Type B pancreatic cell (in vitro differentiated cells): Measurements from ENCODE around the gene NCK2. TPM values are rescaled to one million over a fixed set of nuclear protein-coding genes. Genes with fewer than 3 reads are reported as not detected.
A peak's percentile ranks its signal among the peaks of the same experiment; 100 is the strongest.

Experiments used
- DNase-seq: peaks from one replicate; pipeline ENCODE4 v3.0.0; 2021; ENCODE audit warnings: mixed read lengths; ENCODE audit not compliant: unreplicated experiment; ENCODE audit errors: extremely low spot score
- H3K27ac Mint-ChIP-seq: 2 replicates; pipeline ENCODE4 v1.8.0; 2021; ENCODE audit warnings: mild to moderate bottlenecking, mixed read lengths
- H3K27me3 Mint-ChIP-seq: 2 replicates; pipeline ENCODE4 v1.8.0; 2021; ENCODE audit warnings: mixed read lengths
- H3K36me3 Mint-ChIP-seq: 2 replicates; pipeline ENCODE4 v1.8.0; 2021; ENCODE audit warnings: mixed read lengths
- H3K4me1 Mint-ChIP-seq: one replicate; pipeline ENCODE4 v1.8.0; 2021; ENCODE audit warnings: mixed read lengths; ENCODE audit not compliant: unreplicated experiment
- H3K4me3 Mint-ChIP-seq: 2 replicates; pipeline ENCODE4 v1.8.0; 2021; ENCODE audit warnings: mild to moderate bottlenecking, mixed read lengths
- H3K9me3 Mint-ChIP-seq: 2 replicates; pipeline ENCODE4 v1.8.0; 2021; ENCODE audit warnings: mixed read lengths
- total RNA-seq: library from RNA; stranded (reverse); gene quantifications from 2 replicates; pipeline ENCODE4 v1.2.1, GENCODE V29; 2021; ENCODE audit warnings: low replicate concordance
- TF ChIP-seq, protein P1 (sequence below): fragments of 200-600 bp; sonication (generic); conservative IDR thresholded peaks from 2 replicates; pipeline ENCODE4 v1.5.0; 2021; ENCODE audit warnings: antibody characterized with exemption, mild to moderate bottlenecking

Gene NCK2
- total RNA-seq, 1 donor from 2014 or later = 86.4 TPM

DNA sequence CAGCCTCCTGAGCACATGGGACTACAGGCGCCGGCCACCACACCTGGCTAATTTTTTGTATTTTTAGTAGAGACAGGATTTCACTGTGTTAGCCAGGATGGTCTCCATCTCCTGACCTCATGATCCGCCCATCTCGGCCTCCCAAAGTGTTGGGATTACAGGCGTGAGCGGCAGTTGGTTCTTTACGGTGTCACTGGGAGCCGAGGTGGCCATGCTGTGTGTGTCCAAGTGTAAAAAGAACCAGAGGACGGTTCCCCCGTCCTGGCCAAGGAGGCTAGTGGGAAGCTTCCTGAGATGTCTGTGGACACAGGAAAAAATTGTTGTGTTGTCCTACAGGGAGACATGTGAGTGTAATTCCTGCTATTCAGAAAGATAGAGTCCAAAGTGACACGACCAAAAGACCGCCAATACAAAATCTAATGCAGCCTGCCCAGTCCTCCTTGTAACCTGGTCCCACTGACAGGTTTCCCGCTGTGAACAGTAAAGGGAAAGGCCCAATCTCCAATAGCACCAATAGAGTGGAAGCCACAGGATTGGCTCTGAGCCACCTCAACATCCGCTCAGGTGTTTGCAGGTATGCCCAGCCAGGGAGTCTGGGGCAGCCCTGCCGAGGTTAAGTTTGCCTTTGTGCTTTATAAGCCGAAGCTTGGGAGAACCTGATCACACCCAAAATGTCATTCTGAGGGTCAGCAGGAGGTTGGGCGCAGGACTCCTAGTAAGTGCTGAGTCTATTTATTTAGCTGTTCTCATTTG, 40.6 kb downstream of the NCK2 start:
- H3K36me3 Mint-ChIP-seq = no peaks in the 10 kb centered on the region
- no peaks in the 10 kb centered on the region for H3K27me3 Mint-ChIP-seq
- no peak overlapping the region for H3K27ac Mint-ChIP-seq
- H3K4me3 Mint-ChIP-seq = no peak overlapping the region
- H3K4me1 Mint-ChIP-seq = peaks cover 34% of the 10 kb centered on the region
- H3K9me3 Mint-ChIP-seq = no peaks in the 10 kb centered on the region
- TF ChIP-seq, protein P1, sequence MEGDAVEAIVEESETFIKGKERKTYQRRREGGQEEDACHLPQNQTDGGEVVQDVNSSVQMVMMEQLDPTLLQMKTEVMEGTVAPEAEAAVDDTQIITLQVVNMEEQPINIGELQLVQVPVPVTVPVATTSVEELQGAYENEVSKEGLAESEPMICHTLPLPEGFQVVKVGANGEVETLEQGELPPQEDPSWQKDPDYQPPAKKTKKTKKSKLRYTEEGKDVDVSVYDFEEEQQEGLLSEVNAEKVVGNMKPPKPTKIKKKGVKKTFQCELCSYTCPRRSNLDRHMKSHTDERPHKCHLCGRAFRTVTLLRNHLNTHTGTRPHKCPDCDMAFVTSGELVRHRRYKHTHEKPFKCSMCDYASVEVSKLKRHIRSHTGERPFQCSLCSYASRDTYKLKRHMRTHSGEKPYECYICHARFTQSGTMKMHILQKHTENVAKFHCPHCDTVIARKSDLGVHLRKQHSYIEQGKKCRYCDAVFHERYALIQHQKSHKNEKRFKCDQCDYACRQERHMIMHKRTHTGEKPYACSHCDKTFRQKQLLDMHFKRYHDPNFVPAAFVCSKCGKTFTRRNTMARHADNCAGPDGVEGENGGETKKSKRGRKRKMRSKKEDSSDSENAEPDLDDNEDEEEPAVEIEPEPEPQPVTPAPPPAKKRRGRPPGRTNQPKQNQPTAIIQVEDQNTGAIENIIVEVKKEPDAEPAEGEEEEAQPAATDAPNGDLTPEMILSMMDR = no peak
- DNase-seq = no peak

DNA sequence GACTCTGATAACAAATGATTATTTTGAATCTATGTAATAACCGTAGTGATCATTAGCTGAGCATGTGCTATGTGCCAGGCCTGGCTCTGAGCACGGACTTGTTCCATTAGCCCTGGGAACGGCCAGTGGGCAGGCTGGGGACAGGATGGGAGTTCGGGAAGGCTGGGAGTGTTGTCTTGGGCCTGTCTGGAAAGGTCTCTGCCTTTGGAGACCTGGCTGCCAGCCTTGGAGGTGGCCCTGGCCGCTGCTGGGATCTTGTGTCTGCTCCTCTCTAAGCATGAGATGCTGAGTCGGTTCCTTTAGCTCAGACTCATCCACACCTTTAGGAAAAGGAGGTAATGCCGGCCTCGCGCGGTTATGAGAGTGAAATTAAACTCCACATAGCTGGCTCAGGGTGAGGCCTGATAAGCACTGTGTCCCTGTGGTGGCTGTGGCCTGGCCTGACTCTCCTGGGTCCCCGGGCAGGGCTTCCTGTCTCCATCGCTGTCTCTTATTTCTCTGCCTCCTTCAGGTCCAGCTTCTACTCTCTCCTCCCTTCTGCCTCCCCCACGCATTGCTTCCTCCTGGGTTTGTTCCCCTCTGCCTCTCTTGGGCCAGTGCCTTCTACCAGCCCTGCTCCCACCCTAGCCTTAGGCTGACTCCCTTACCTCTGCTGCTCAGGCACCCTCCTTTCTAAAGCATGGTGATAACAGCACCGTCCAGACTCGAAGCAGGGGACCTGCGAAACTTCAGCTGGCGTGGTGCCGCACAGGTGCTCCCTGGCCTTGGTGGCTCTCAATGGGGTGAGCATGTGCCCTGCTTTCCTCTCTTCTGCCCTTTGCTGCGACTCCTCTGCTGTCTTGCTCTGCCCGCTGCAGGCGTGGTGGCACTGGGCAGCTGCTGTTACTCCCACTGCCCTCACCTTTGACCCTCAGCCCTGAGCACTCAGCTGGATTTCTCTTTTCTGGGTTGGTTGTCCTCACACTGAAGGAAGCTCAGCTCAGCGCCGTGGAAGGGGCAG, 41.8 kb downstream of the NCK2 start:
- DNase-seq = no peak
- H3K9me3 Mint-ChIP-seq = no peaks in the 10 kb centered on the region
- no peak overlapping the region for H3K4me3 Mint-ChIP-seq
- peaks cover 3% of the 10 kb centered on the region for H3K36me3 Mint-ChIP-seq
- no peaks in the 10 kb centered on the region for H3K27me3 Mint-ChIP-seq
- H3K27ac Mint-ChIP-seq = peak overlapping the region; percentile 37
- H3K4me1 Mint-ChIP-seq = peaks cover 29% of the 10 kb centered on the region
- TF ChIP-seq, protein P1 = no peak

DNA sequence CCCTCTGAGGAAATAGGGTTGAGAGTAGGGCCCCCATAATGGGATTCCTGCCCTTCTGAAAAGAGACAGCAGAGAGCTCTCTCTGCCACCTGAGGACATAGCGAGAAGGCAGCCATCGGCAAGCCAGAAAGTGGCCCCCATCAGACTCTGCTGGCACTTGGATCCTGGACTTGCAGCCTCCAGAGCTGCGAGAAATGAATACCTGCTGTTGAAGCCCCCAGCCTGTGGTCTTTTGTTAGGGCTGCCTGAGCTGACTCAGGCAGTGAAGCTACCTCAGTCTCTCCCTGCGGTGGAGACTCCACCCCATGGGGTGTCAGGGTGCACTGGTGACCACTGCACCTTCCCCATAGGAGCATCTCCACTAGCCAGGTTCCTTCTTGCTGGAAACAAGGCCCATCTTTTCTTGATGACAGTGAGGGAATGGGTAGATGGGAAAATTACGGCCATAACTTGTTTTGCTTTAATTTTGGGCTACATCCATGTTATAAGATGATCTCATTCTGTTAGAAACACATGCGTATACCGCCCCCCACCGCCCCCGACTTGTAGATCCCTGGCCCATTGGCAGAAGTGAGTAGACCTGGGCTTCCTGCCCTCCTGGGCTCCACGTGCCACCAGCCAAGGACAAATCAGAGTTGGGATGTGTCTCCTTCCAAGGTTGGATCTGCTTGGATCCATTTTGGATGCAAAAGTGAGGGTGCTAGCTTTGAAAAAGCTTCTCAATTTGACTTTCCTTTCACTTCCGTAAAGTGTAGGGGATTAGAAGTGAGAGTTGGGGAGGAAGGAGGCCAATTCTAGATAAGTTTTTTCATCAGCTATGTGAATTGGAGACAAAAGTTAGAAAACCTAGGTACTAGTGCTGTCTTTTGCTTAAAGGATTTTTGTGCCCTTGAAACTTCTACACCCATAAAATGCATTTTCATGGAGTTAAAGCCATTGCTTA, 42.9 kb downstream of the NCK2 start:
- H3K27me3 Mint-ChIP-seq = no peaks in the 10 kb centered on the region
- TF ChIP-seq, protein P1 = no peak
- H3K4me1 Mint-ChIP-seq = peaks cover 34% of the 10 kb centered on the region
- no peak overlapping the region for H3K4me3 Mint-ChIP-seq
- no peak for DNase-seq
- peaks cover 9% of the 10 kb centered on the region for H3K36me3 Mint-ChIP-seq
- no peak overlapping the region for H3K27ac Mint-ChIP-seq
- H3K9me3 Mint-ChIP-seq = peaks cover 5% of the 10 kb centered on the region

DNA sequence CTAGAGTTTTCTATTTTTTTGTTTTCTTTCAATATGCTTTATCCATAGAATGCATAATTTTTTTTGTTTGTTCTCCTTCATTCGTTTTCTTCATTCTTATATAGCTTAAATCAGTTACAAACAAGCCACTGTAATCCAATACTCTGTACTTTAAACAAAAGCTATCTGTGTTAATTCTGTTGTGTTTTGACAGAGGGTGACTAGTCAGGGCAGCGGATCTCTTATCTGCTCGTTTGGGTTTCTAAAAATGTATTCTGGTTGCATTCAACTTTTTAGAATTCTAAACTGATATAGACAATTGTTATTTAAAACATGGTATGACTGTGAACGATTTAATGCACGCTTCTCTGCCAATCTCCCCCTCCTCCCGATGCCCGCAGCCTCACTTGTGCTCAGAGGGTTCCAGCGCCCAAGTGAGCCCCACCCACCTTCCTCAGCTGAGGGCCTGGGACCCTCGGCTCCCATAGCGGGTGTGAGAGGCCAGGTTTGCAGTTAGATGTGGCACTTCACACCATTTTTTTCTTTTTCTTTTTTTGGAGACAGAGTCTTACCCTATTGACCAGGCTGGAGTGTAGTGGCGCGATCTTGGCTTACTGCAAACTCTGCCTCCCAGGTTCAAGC, 44.1 kb downstream of the NCK2 start:
- Mint-ChIP-seq H3K27me3 (no peaks in the 10 kb centered on the region), H3K9me3 (peaks cover 10% of the 10 kb centered on the region), H3K27ac (no peak overlapping the region), H3K36me3 (peaks cover 15% of the 10 kb centered on the region), H3K4me3 (no peak overlapping the region), H3K4me1 (peaks cover 40% of the 10 kb centered on the region)
- TF ChIP-seq, protein P1 = no peak
- DNase-seq = no peak
